SK-N-SH (cell line): ENCODE data around the gene PRL. TPM values are rescaled to one million over a fixed set of nuclear protein-coding genes. Genes with fewer than 3 reads are reported as not detected.

Experiments used
- CTCF ChIA-PET: fragments of 300-600, 350-600 bp; formaldehyde crosslinking; extraction: SDS; loops from one replicate; lab custom pipeline; 2021; lab: Yijun Ruan, JAX
- POLR2A ChIA-PET: fragments of 350-600 bp; sonication (Branson Sonifier 250); formaldehyde crosslinking; extraction: SDS; loops from one replicate; lab custom pipeline; 2020; ENCODE audit warnings: antibody characterized with exemption, inconsistent platforms; lab: Yijun Ruan, JAX
- DNase-seq: peaks from one replicate; pipeline ENCODE4 v3.0.0; 2012
- H2AFZ ChIP-seq: fragments of 200-600 bp; sonication (generic); 2 replicates; pipeline ENCODE4 v1.8.1; 2016; ENCODE audit warnings: antibody characterized with exemption, mild to moderate bottlenecking, low read depth
- H3F3A ChIP-seq: fragments of 200-600 bp; sonication (generic); replicated peaks from 2 replicates; pipeline ENCODE3; 2016; ENCODE audit warnings: antibody characterized with exemption, mild to moderate bottlenecking; ENCODE audit not compliant: insufficient read depth
- H3K27ac ChIP-seq, 2 experiments: fragments of 200-500 bp in 1 of 2; fragments of 200-600 bp in 1 of 2; sonication (Bioruptor generic) in 1 of 2; sonication (generic), shearing (Covaris generic) in 1 of 2; 2 replicates each; pipeline versions ENCODE4 v1.5.1 to v1.6.1; 2014 to 2016; ENCODE audit warnings: low read depth in 2 of 2, inconsistent platforms in 1 of 2, low read length in 1 of 2, mild to moderate bottlenecking in 1 of 2, mixed read lengths in 1 of 2
- H3K27me3 ChIP-seq: fragments of 200-600 bp; sonication (generic), shearing (Covaris generic); 2 replicates; pipeline ENCODE4 v1.6.1; 2016; ENCODE audit warnings: mixed run types; ENCODE audit not compliant: insufficient read depth
- H3K36me3 ChIP-seq, 2 experiments: fragments of 200-500 bp in 1 of 2; fragments of 200-600 bp in 1 of 2; sonication (Bioruptor generic) in 1 of 2; sonication (generic) in 1 of 2; replicated peaks in 1 of 2; 2 replicates each; pipeline versions ENCODE3 to v1.5.1; 2014 to 2016; ENCODE audit warnings: low read length in 1 of 2, mild to moderate bottlenecking in 1 of 2; ENCODE audit not compliant: insufficient read depth in 2 of 2, control insufficient read depth in 1 of 2
- H3K4me1 ChIP-seq, 2 experiments: fragments of 200-500 bp in 1 of 2; fragments of 200-600 bp in 1 of 2; sonication (Bioruptor generic) in 1 of 2; sonication (generic), shearing (Covaris generic) in 1 of 2; 2 replicates each; pipeline versions ENCODE4 v1.5.1 to v1.6.1; 2014 to 2016; ENCODE audit warnings: low read depth in 1 of 2, low read length in 1 of 2, mixed run types in 1 of 2; ENCODE audit not compliant: insufficient read depth in 2 of 2, control insufficient read depth in 1 of 2
- H3K4me2 ChIP-seq: fragments of 200-600 bp; sonication (generic), shearing (Covaris generic); 2 replicates; pipeline ENCODE4 v1.6.1; 2017; ENCODE audit warnings: mixed run types
- H3K4me3 ChIP-seq, 2 experiments: fragments of 200-500 bp in 1 of 2; fragments of 200-600 bp in 1 of 2; sonication (Bioruptor generic) in 1 of 2; sonication (generic), shearing (Covaris generic) in 1 of 2; 2 replicates each; pipeline versions ENCODE4 v1.5.1 to v1.8.1; 2014 to 2016; ENCODE audit warnings: low read depth in 2 of 2, inconsistent platforms in 1 of 2, low read length in 1 of 2, mild to moderate bottlenecking in 1 of 2, mixed read lengths in 1 of 2, moderate library complexity in 1 of 2
- H3K79me2 ChIP-seq: fragments of 200-600 bp; sonication (generic); 2 replicates; pipeline ENCODE4 v1.8.1; 2017; ENCODE audit warnings: mild to moderate bottlenecking; ENCODE audit not compliant: insufficient read depth
- H3K9ac ChIP-seq: fragments of 200-600 bp; sonication (generic); 2 replicates; pipeline ENCODE4 v1.6.1; 2017; ENCODE audit warnings: mixed run types
- H3K9me2 ChIP-seq: fragments of 200-600 bp; sonication (generic); 2 replicates; pipeline ENCODE4 v1.6.1; 2017; ENCODE audit warnings: mixed run types
- H3K9me3 ChIP-seq: fragments of 200-600 bp; sonication (generic); 2 replicates; pipeline ENCODE4 v1.6.1; 2017; ENCODE audit warnings: mixed run types, mild to moderate bottlenecking, moderate library complexity
- H4K20me1 ChIP-seq: fragments of 200-600 bp; sonication (generic); 2 replicates; pipeline ENCODE4 v1.6.1; 2017; ENCODE audit warnings: mild to moderate bottlenecking, mixed run types; ENCODE audit not compliant: insufficient read depth
- EZH2phosphoT487 ChIP-seq: fragments of 200-600 bp; sonication (generic); IDR thresholded peaks from 2 replicates; pipeline ENCODE4 v1.6.1; 2017; ENCODE audit warnings: low read depth, mixed run types, mild to moderate bottlenecking, antibody characterized with exemption, moderate library complexity, borderline replicate concordance
- FOXM1 ChIP-seq: IDR thresholded peaks from 2 replicates; pipeline ENCODE4 v1.4.0; 2012; ENCODE audit warnings: low read depth, mild to moderate bottlenecking
- NFIC ChIP-seq: IDR thresholded peaks from 2 replicates; pipeline ENCODE4 v1.4.0; 2012; ENCODE audit warnings: borderline replicate concordance
- RXRA ChIP-seq: IDR thresholded peaks from 2 replicates; pipeline ENCODE4 v1.4.0; 2012; ENCODE audit warnings: low read depth, mild to moderate bottlenecking, borderline replicate concordance
- SMC3 ChIP-seq: IDR thresholded peaks from 2 replicates; pipeline ENCODE4 v1.6.1; 2012; ENCODE audit warnings: low read depth, low read length, improper control_type of control experiment
- WGBS: methylation state at CpG from one replicate; pipeline ENCODE4 v1.1.6; 2017; ENCODE audit warnings: low lambda C conversion rate; 5-methylcytosine and 5-hydroxymethylcytosine counted together
- polyA plus RNA-seq, 3 experiments: library from polyadenylated mRNA; depleted of rRNA; stranded (reverse); fragments of >200 nt; gene quantifications; 2 replicates each; pipeline ENCODE4 v1.2.3, GENCODE V29; 2012
- TF ChIP-seq, protein P1 (sequence below): IDR thresholded peaks from 2 replicates; pipeline ENCODE4; 2012
- TF ChIP-seq, protein P2 (sequence below): fragments of 150-350 bp; IDR thresholded peaks from 2 replicates; pipeline ENCODE4 v1.6.1; 2017; ENCODE audit warnings: antibody characterized with exemption, low read length, low read depth, borderline replicate concordance
- TF ChIP-seq, protein P3 (sequence below): fragments of 150-350 bp; IDR thresholded peaks from 2 replicates; pipeline ENCODE4 v1.6.1; 2016; ENCODE audit warnings: mild to moderate bottlenecking, low read depth, low read length
- TF ChIP-seq, protein P4 (sequence below): IDR thresholded peaks from 2 replicates; pipeline ENCODE4 v1.6.1; 2012; ENCODE audit warnings: mild to moderate bottlenecking, low read depth, low read length, moderate library complexity
- TF ChIP-seq, protein P5 (sequence below): IDR thresholded peaks from 2 replicates; pipeline ENCODE4 v1.4.0; 2012; ENCODE audit warnings: low read depth

The PRL gene
- polyA plus RNA-seq, 1 of the 3 experiments (the other 2 are of a cell fraction): not detected

DNA sequence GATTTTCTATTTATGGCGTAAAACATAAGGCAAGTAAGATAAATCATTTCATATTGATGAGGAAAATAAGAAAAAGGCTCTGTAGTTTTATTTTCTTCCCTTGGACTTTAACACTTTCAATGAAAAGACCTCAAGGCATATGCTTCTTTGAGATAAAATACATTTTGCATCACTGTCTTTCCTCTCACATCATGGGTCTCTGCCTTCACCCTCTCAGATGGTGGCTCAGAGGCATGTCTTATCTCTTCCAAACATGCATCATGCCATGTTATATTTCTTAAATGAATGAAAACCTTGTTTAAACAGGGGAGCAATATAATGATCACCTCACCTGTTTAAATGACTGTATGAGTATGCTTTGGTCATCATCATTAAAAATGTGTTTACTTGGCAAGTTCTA is 59.3 kb downstream of the PRL start:
- ChIA-PET CTCF (no interaction called here), POLR2A (no interaction called here)
- Histone ChIP-seq H3K27ac (peak overlapping the region in 1 of 2 experiments; percentile 47; a peak in 1 of 4 replicates), H3K36me3 (no peaks in the 10 kb centered on the region), H3K27me3 (no peaks in the 10 kb centered on the region), H3K4me2 (no peak overlapping the region), H3K4me1 (peaks cover 0 to 5% of the 10 kb centered on the region in 2 experiments; a peak in 2 of 4 replicates), H3K4me3 (no peak overlapping the region), H4K20me1 (no peaks in the 10 kb centered on the region), H3K9me3 (no peaks in the 10 kb centered on the region), H2AFZ (no peak overlapping the region), H3K79me2 (no peaks in the 10 kb centered on the region), H3F3A (peaks cover 5% of the 10 kb centered on the region), H3K9me2 (no peaks in the 10 kb centered on the region), H3K9ac (no peak overlapping the region)
- no peak for DNase-seq
- TF ChIP-seq SMC3 (no peak), NFIC (no peak), EZH2phosphoT487 (no peak), FOXM1 (no peak), RXRA (no peak)
- TF ChIP-seq, protein P1, sequence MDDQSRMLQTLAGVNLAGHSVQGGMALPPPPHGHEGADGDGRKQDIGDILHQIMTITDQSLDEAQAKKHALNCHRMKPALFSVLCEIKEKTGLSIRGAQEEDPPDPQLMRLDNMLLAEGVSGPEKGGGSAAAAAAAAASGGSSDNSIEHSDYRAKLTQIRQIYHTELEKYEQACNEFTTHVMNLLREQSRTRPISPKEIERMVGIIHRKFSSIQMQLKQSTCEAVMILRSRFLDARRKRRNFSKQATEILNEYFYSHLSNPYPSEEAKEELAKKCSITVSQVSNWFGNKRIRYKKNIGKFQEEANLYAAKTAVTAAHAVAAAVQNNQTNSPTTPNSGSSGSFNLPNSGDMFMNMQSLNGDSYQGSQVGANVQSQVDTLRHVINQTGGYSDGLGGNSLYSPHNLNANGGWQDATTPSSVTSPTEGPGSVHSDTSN: no peak
- TF ChIP-seq, protein P2, sequence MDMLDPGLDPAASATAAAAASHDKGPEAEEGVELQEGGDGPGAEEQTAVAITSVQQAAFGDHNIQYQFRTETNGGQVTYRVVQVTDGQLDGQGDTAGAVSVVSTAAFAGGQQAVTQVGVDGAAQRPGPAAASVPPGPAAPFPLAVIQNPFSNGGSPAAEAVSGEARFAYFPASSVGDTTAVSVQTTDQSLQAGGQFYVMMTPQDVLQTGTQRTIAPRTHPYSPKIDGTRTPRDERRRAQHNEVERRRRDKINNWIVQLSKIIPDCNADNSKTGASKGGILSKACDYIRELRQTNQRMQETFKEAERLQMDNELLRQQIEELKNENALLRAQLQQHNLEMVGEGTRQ: no peak
- TF ChIP-seq, protein P3, sequence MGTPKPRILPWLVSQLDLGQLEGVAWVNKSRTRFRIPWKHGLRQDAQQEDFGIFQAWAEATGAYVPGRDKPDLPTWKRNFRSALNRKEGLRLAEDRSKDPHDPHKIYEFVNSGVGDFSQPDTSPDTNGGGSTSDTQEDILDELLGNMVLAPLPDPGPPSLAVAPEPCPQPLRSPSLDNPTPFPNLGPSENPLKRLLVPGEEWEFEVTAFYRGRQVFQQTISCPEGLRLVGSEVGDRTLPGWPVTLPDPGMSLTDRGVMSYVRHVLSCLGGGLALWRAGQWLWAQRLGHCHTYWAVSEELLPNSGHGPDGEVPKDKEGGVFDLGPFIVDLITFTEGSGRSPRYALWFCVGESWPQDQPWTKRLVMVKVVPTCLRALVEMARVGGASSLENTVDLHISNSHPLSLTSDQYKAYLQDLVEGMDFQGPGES: no peak
- TF ChIP-seq, protein P4, sequence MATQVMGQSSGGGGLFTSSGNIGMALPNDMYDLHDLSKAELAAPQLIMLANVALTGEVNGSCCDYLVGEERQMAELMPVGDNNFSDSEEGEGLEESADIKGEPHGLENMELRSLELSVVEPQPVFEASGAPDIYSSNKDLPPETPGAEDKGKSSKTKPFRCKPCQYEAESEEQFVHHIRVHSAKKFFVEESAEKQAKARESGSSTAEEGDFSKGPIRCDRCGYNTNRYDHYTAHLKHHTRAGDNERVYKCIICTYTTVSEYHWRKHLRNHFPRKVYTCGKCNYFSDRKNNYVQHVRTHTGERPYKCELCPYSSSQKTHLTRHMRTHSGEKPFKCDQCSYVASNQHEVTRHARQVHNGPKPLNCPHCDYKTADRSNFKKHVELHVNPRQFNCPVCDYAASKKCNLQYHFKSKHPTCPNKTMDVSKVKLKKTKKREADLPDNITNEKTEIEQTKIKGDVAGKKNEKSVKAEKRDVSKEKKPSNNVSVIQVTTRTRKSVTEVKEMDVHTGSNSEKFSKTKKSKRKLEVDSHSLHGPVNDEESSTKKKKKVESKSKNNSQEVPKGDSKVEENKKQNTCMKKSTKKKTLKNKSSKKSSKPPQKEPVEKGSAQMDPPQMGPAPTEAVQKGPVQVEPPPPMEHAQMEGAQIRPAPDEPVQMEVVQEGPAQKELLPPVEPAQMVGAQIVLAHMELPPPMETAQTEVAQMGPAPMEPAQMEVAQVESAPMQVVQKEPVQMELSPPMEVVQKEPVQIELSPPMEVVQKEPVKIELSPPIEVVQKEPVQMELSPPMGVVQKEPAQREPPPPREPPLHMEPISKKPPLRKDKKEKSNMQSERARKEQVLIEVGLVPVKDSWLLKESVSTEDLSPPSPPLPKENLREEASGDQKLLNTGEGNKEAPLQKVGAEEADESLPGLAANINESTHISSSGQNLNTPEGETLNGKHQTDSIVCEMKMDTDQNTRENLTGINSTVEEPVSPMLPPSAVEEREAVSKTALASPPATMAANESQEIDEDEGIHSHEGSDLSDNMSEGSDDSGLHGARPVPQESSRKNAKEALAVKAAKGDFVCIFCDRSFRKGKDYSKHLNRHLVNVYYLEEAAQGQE: no peak
- TF ChIP-seq, protein P5, sequence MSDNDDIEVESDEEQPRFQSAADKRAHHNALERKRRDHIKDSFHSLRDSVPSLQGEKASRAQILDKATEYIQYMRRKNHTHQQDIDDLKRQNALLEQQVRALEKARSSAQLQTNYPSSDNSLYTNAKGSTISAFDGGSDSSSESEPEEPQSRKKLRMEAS: no peak
- WGBS: 0% methylated on average over 1 of the region's 1 CpG
